ENCODE data around the gene LGMN.
"Not testable (repeated sequence)": the region's sequence is repeated elsewhere in the genome, so short reads cannot be mapped to it uniquely, and the experiment has no call there.

LGMN gene

GRCh38 chr14:92694807-92695206 is 53.6 kb downstream of the LGMN start:
- DNase-seq (ENCODE audit: low spot score): no peak

- DNase-seq (ENCODE audit: low spot score): no peak
Measured at GRCh38 chr14:92693998-92694795, 54.2 kb downstream of the LGMN start.

- DNase-seq (ENCODE audit: low spot score): peak; percentile 51
Measured at GRCh38 chr14:92692822-92693226, 55.6 kb downstream of the LGMN start.

- peak; percentile 80 for DNase-seq (ENCODE audit: low spot score)
Measured at GRCh38 chr14:92690171-92691011, 58.0 kb downstream of the LGMN start.

DNA sequence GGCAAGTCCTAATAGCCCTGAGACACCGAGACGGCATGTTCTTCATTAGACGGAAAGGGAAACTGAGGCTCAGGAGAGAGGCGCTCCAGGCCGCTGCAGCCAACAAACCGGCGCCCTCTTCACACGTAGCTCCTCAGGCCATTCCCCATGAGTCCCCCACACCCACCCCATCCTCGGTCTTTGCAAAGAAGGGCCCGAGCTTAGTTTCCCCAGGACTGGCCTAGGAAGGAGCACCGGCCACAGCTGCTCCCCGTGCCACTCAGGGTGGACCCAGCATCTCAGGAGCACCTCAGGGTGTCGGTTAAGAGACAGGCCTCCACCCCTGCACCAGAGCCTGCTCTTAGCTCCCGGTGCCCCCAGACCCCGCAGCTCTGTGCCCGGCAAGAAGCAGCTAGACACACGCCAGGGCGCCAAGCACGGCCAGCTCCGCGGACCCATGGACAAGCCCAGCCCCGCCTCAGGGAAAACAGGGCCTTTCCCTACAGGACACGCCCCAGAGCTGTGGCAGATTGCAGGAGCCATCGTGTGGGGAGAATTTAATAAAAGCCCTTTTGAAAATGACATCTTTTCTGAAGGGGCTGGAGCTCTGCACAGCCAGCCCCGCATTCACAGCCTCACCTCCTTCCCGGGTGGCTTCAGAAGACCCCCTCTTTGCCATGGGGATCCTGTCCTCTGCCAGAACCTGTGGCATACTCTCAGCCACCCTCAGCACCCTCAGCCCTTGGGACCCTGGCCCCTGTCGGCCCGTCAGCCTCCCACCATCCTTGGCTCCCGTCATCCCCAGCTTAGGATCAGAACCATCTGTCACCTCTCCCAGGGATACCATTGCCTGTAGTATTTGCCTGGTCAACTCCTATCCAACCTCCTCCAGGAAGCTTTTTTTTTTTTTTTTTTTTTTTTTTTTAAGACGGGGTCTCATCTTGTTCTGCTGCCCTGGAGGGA is 59.7 kb downstream of the LGMN start:
- peak; percentile 64 for DNase-seq (ENCODE audit: low spot score)

DNA sequence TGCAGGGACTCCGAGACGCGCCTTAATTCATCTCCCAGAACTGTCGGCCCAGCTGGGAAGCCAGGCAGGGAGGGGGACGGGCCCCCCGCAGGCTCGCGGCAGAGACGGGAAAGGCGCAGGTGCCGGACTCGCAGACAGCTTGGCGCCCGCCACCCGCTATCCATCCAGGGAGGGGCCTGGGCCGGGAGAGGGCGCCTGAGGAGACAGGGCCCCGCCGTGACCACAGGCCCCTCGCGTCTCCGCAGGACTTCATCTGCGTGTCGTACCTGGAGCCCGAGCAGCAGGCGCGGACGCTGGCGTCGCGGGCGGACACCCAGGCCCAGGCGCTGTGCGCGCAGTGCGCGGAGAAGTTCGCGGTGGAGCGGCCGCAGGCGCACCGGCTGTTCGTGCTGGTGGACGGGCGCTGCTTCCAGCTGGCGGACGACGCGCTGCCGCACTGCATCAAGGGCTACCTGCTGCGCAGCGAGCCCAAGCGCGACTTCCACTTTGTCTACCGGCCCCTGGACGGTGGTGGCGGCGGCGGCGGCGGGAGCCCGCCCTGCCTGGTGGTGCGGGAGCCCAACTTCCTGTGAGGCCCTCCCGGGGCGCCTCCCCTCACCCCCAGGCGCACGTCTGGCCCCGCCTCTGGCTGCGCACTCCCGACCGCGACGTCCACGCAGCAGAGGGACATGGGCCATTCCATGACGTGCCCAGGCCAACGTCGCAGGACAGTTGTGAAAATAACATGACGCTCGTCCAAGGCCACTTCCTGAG is 60.6 kb downstream of the LGMN start:
- peak; percentile 51 for DNase-seq (ENCODE audit: low spot score)

- DNase-seq (ENCODE audit: low spot score): peak; percentile 97
Measured at GRCh38 chr14:92686900-92687427, 61.5 kb downstream of the LGMN start.

GRCh38 chr14:92686411-92686899 is 62.0 kb downstream of the LGMN start:
- DNase-seq (ENCODE audit: low spot score): no peak

DNA sequence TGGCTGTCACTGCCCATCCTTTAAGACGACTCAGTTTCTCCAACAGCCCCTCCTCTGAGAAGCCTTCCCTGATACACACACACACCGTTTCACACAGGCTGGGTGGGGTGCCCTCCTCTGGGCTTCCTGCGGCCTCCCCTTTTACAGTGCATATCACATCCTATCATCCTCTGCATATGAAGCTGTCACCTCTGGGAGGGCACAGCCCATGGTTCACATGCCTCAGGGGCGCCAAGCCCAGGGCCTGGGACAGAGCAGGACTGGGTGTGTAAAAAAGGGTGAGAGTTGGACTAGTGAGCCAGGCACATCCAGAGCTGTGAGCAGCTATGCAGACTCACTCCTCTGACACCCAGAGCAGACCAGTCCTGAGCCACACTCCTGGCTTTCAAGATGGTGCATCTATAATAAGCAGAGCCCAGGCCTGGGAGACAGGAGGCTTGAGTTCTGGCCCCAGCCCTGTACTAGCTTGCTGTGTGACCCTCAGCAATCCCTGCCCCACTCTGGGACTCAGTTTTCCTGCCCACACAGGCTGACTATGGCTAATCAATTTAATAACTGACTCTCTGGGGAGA is 62.6 kb downstream of the LGMN start:
- DNase-seq (ENCODE audit: low spot score): no peak

GRCh38 chr14:92684801-92685560 is 63.4 kb downstream of the LGMN start:
- no peak for DNase-seq (ENCODE audit: low spot score)

GRCh38 chr14:92683041-92683440 is 65.4 kb downstream of the LGMN start:
- no peak for DNase-seq (ENCODE audit: low spot score)

GRCh38 chr14:92680781-92681650 is 67.4 kb downstream of the LGMN start:
- peak; percentile 88 for DNase-seq (ENCODE audit: low spot score)

- not testable (repeated sequence) for DNase-seq (ENCODE audit: low spot score)
Measured at GRCh38 chr14:92680330-92680729, 68.1 kb downstream of the LGMN start.

GRCh38 chr14:92679246-92679645 is 69.2 kb downstream of the LGMN start:
- DNase-seq (ENCODE audit: low spot score): no peak

DNA sequence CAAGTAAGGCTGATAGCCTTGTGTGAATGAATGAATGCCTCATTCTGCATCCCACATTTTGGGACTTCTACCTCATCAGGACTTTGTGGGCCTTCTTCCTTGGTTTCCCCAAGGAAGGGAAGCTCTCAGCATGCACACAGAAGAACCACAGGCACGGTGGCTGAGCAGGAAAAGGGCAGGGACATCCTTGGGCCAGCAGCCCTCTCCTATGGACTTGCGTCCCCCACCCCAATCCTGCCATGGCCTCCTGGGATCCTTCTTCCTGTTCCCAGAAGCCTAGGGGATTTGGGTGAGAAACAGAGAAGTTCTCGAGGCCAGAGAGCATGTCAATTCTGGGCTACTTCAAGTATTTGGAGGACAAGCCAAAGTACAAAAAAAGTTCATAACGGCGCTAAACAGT is 69.7 kb downstream of the LGMN start:
- DNase-seq (ENCODE audit: low spot score): no peak

GRCh38 chr14:92677955-92678354 is 70.5 kb downstream of the LGMN start:
- DNase-seq (ENCODE audit: low spot score): no peak

- DNase-seq (ENCODE audit: low spot score): no peak
Measured at GRCh38 chr14:92677087-92677668, 71.2 kb downstream of the LGMN start.

- no peak for DNase-seq (ENCODE audit: low spot score)
Measured at GRCh38 chr14:92676403-92677086, 71.9 kb downstream of the LGMN start.
